Measurements from ENCODE around the gene KCNQ1.

Gene KCNQ1

DNA sequence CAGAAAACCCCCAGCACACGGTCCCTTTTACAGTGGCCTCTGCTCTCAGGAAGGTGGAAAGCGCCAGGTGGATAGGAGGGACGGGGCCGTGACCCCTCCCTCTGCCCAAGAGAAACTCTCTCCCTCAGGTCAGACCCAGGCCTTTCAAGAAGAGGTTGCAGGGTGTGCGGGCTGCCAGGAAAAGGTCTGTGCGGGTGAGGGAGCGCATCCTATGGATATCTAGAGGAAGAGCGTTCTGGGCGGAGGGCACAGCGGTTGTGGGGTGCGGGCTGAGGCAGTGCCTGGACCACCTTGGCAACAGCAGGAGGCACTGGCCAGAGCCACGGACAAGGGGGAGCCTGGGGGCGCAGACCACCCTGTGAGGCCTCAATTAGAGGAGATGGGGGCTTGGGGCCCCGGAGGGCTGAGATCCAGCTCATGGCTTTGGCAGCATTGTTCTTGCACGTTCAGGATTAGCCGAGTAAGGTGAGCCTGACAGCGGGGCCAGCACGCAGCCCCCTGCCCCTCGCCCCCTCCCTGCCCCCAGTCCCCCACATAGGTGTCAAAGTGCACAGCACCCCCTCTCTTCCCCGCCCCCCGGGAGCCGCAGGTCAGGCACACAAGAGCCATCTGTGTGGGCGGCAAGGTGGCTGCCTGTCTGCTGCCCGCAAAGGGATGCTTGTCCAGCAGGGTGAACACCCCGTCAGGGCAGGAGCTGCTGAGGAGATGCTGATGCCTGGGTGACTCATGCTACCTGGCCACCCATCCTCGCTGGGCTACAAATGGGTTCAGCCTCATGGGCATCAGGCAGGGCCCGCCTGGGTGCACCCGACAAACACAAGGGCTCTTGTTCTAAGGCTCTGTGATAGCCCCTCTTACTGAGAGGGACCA is 347.8 kb downstream of the KCNQ1 start:
- DNase-seq (ENCODE audit: insufficient read length), result no peak
- no peak for FAIRE-seq
- no peak for TF ChIP-seq TAF1 (IDR thresholded peaks at IDR 0.05; ENCODE audit: borderline replicate concordance, low read depth, low read length)

- no peak for FAIRE-seq
- no peak for TF ChIP-seq TAF1 (IDR thresholded peaks at IDR 0.05; ENCODE audit: borderline replicate concordance, low read depth, low read length)
- no peak for TF ChIP-seq POLR2AphosphoS5 (IDR thresholded peaks at IDR 0.05; ENCODE audit: low read depth, low read length)
- no peak for TF ChIP-seq POLR2A (IDR thresholded peaks at IDR 0.05; ENCODE audit: low read depth, low read length)
- no peak for DNase-seq (ENCODE audit: insufficient read length)
These were observed 348.9 kb downstream of the KCNQ1 start for GRCh38 chr11:2793701-2794045.

- FAIRE-seq, result no peak
- TF ChIP-seq POLR2A (IDR thresholded peaks at IDR 0.05; ENCODE audit: low read depth, low read length) (no peak), TAF1 (IDR thresholded peaks at IDR 0.05; ENCODE audit: borderline replicate concordance, low read depth, low read length) (no peak), POLR2AphosphoS5 (IDR thresholded peaks at IDR 0.05; ENCODE audit: low read depth, low read length) (no peak)
- DNase-seq (ENCODE audit: insufficient read length), result no peak
These were observed 349.5 kb downstream of the KCNQ1 start for GRCh38 chr11:2794046-2794967.

- FAIRE-seq (no peak), DNase-seq (ENCODE audit: insufficient read length) (no peak)
- TF ChIP-seq POLR2A (IDR thresholded peaks at IDR 0.05; ENCODE audit: low read depth, low read length) (no peak), TAF1 (IDR thresholded peaks at IDR 0.05; ENCODE audit: borderline replicate concordance, low read depth, low read length) (no peak), POLR2AphosphoS5 (IDR thresholded peaks at IDR 0.05; ENCODE audit: low read depth, low read length) (no peak)
These were observed 350.1 kb downstream of the KCNQ1 start for GRCh38 chr11:2794968-2795322.

GRCh38 chr11:2795491-2795991 is 350.7 kb downstream of the KCNQ1 start:
- TF ChIP-seq POLR2A (IDR thresholded peaks at IDR 0.05; ENCODE audit: low read depth, low read length), result no peak
- TF ChIP-seq POLR2AphosphoS5 (IDR thresholded peaks at IDR 0.05; ENCODE audit: low read depth, low read length), result no peak
- no peak for FAIRE-seq
- no peak for DNase-seq (ENCODE audit: insufficient read length)

- TF ChIP-seq POLR2AphosphoS5 (IDR thresholded peaks at IDR 0.05; ENCODE audit: low read depth, low read length) (no peak), POLR2A (IDR thresholded peaks at IDR 0.05; ENCODE audit: low read depth, low read length) (no peak), TAF1 (IDR thresholded peaks at IDR 0.05; ENCODE audit: borderline replicate concordance, low read depth, low read length) (no peak)
- no peak for DNase-seq (ENCODE audit: insufficient read length)
- no peak for FAIRE-seq
These were observed 351.3 kb downstream of the KCNQ1 start for GRCh38 chr11:2796091-2796490.

DNA sequence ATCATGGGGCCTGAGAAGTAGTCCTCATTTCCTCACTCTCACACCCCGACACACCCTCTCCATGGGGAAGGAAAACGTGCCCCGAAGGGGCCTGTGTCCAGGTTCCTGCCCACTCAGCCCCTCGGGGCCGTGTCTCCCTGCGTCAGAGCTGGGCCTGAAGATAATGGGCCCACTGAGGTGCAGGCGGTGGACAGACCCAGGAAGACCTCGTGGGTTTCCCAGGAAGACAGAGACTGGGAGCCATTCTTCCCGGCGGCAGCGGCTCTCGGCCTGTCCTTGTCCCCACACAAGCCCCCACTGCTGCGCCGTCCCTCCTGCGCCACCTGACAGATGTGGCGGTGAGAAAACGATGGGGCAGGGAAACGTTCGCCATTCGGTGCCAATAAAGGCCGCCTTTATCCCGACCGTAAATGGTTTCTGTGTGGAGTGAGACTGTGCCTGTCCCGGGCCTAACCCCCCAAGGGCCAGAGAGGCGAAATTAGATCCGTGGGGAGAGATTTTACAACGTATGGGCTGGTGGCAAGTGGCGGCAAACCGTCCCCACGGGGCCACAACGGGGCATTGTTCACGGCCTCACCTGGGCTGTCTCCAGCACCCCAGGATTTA is 351.8 kb downstream of the KCNQ1 start:
- no peak for TF ChIP-seq POLR2AphosphoS5 (IDR thresholded peaks at IDR 0.05; ENCODE audit: low read depth, low read length)
- TF ChIP-seq TAF1 (IDR thresholded peaks at IDR 0.05; ENCODE audit: borderline replicate concordance, low read depth, low read length), result no peak
- TF ChIP-seq POLR2A (IDR thresholded peaks at IDR 0.05; ENCODE audit: low read depth, low read length), result no peak
- FAIRE-seq (no peak), DNase-seq (ENCODE audit: insufficient read length) (no peak)

DNA sequence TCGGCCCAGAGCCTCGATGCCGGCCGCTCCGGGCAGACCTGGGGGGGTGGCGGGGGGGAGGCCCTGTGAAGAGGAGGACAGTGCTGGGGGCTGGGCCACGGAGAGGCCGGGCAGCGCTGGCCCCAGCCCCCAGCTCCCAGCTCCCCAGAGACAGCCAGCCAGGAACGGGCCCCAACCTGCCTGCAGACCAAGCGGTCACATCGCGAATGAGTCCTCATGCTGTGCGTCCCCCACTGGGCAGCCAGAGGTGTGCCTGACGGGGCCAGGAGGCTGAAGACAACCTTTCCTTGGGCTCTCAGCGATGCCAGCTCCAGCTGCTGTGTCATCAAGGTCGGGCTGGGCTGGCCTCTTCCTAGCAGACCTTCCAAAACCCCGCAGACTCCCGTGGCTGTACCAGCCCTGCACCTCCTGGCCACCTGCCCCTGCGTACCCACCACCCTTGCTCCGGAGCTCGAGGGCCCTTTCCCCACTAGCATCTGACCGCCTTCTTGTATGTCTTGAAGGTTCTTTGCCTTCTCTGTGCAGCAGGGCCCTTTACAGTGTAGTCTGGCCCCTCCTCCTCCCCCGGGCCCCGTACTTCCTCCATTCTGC is 352.4 kb downstream of the KCNQ1 start:
- DNase-seq (ENCODE audit: insufficient read length) (no peak), FAIRE-seq (no peak)
- TF ChIP-seq POLR2A (IDR thresholded peaks at IDR 0.05; ENCODE audit: low read depth, low read length) (no peak), POLR2AphosphoS5 (IDR thresholded peaks at IDR 0.05; ENCODE audit: low read depth, low read length) (no peak), TAF1 (IDR thresholded peaks at IDR 0.05; ENCODE audit: borderline replicate concordance, low read depth, low read length) (no peak)

DNA sequence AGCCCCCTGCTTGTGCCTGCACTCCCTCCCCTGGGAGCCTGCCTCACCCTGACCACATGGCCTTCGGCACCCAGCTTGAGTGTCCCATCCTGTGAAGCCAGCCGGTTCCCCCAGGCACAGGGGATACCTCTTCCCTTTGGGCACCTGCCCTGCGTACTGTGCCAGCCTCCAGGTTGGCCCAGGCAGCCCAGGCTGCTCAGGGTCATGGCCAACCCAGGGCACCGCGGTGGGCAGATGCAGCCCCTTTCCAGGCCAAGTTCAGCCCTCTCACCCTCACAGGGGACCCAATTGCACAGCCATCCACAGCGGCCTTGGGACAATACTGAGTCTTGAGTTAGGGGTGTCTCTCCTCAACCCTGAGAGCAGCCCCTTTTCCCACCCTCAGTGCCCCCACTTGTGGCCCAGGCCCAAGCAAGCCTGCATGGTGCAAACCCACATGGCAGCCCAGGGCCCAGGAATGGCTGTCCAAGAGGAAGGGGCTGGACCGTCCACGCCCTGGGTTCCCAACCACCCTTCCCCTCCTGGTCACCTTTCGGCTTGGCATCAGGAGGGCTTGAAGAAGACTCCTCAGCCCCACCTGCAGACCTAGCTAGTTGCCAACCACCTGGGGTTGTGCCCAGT is 353.0 kb downstream of the KCNQ1 start:
- no peak for DNase-seq (ENCODE audit: insufficient read length)
- no peak for FAIRE-seq
- TF ChIP-seq POLR2AphosphoS5 (IDR thresholded peaks at IDR 0.05; ENCODE audit: low read depth, low read length), result no peak
- no peak for TF ChIP-seq POLR2A (IDR thresholded peaks at IDR 0.05; ENCODE audit: low read depth, low read length)
- TF ChIP-seq TAF1 (IDR thresholded peaks at IDR 0.05; ENCODE audit: borderline replicate concordance, low read depth, low read length), result no peak

DNA sequence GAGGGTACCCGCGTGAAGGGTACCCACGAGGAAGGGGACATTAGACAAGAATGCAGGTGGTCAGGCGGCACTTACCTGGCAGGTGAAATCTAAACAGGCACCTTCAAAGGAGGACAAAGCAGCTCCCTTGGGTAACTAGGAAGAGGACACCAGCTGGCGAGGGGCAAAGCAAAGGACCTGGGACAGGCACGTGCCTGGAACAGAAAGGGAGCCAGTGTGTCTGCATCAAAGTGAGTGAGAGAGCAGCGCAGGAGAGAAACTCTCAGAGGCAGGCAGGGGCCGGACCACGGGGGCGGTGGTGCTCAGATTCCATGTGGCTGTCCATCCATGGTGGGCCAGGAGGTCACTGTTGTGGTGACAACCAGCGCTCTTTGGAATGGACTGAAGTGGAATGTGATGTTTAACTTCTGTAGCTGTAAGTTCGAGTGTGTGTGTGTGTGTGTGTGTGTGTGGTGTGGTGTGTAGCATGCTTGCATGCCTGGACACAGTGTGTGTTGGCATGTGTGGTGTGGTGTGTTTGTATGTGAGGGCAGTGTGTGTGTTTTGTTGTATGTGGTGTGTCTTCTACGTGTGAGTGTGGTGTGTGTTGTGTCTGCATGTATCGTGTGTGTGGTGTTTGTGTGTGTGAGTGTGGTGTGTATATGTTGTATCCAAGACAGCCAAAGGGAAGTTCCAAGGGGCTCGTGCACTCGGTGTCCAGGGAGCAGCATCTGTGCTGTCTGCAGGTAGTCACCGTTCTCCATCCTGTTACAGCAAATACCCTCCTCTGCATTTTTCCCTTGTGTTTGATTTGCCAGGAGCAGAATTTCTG is 354.3 kb downstream of the KCNQ1 start:
- FAIRE-seq (no peak), DNase-seq (ENCODE audit: insufficient read length) (no peak)
- TF ChIP-seq POLR2A (IDR thresholded peaks at IDR 0.05; ENCODE audit: low read depth, low read length) (no peak), TAF1 (IDR thresholded peaks at IDR 0.05; ENCODE audit: borderline replicate concordance, low read depth, low read length) (no peak), POLR2AphosphoS5 (IDR thresholded peaks at IDR 0.05; ENCODE audit: low read depth, low read length) (no peak)

Measured in GM12892 (cell line).